ENCODE results near the gene PRPSAP1. TPM values are rescaled to one million over a fixed set of nuclear protein-coding genes. Genes with fewer than 3 reads are reported as not detected.

The PRPSAP1 gene
- total RNA-seq, 1 experiment from 2014 or later: 99.6 TPM

- Histone ChIP-seq H3K9me3 (ENCODE audit: control insufficient read depth, insufficient read depth, low read depth, low read length) (no peaks in the 10 kb centered on the region), H3K36me3 (ENCODE audit: control insufficient read depth, insufficient read depth, low read length) (no peaks in the 10 kb centered on the region), H3K4me1 (ENCODE audit: control insufficient read depth, insufficient read depth, low read length) (peaks cover 5% of the 10 kb centered on the region; the same call in 1 of the 2 replicates), H3K27me3 (ENCODE audit: control insufficient read depth, insufficient read depth, low read length) (no peaks in the 10 kb centered on the region), H3K27ac (ENCODE audit: low read length) (no peak overlapping the region), H3K4me3 (ENCODE audit: low read depth in 2 of 2, low read length in 2 of 2) (no peak overlapping the region)
- intact Hi-C loops (cut with micrococcal nuclease; ENCODE audit: unreplicated experiment) (loop anchor here (2.0 kb wide), 1 partner anchor 159 kb away; no protein-coding TSS in a partner anchor), in situ Hi-C loops (cut with HindIII; ENCODE audit: low pct_unique_long_range_greater_than_20kb, low sequenced_read_pairs) (no loop called here)
- ChIA-PET CTCF (interaction anchor here (0.6 to 3.7 kb wide), 28 partner anchors 10 to 265 kb away, joined by 3 to 63 read pairs (median 5); partner anchors contain the start of gene UBALD2), POLR2A (interaction anchor here (0.5 kb wide), 1 partner anchor 76 kb away, joined by 8 read pairs; no protein-coding TSS in a partner anchor)
- BruUV-seq (replicated peaks): no TSS peak
- ATAC-seq (peak; percentile 37), DNase-seq (ENCODE audit: low read depth, low spot score) (no peak)
- TF ChIP-seq CTCF (IDR thresholded peaks at IDR 0.05) (no peak), TCF7L2 (IDR thresholded peaks at IDR 0.05; ENCODE audit: low read depth, low read length) (no peak), SIN3A (IDR thresholded peaks at IDR 0.05; ENCODE audit: borderline replicate concordance, insufficient read depth, low read depth, low read length) (no peak), REST (IDR thresholded peaks at IDR 0.05; ENCODE audit: insufficient read depth in 1 of 2, low read depth in 2 of 2, low read length in 1 of 2) (no peak), POLR2AphosphoS5 (IDR thresholded peaks at IDR 0.05; ENCODE audit: low read depth, low read length) (no peak)
These were observed 73.9 kb downstream of the PRPSAP1 start for GRCh38 chr17:76279742-76280287.

- in situ Hi-C loops (cut with HindIII; ENCODE audit: low pct_unique_long_range_greater_than_20kb, low sequenced_read_pairs) (no loop called here), intact Hi-C loops (cut with micrococcal nuclease; ENCODE audit: unreplicated experiment) (loop anchor here (2.0 kb wide), 1 partner anchor 158 kb away; no protein-coding TSS in a partner anchor)
- ATAC-seq (peak; percentile 94), DNase-seq (ENCODE audit: low read depth, low spot score) (no peak)
- Histone ChIP-seq H3K27ac (ENCODE audit: low read length) (no peak overlapping the region), H3K36me3 (ENCODE audit: control insufficient read depth, insufficient read depth, low read length) (no peaks in the 10 kb centered on the region), H3K9me3 (ENCODE audit: control insufficient read depth, insufficient read depth, low read depth, low read length) (no peaks in the 10 kb centered on the region), H3K4me3 (ENCODE audit: low read depth in 2 of 2, low read length in 2 of 2) (no peak overlapping the region), H3K4me1 (ENCODE audit: control insufficient read depth, insufficient read depth, low read length) (peaks cover 11% of the 10 kb centered on the region), H3K27me3 (ENCODE audit: control insufficient read depth, insufficient read depth, low read length) (no peaks in the 10 kb centered on the region)
- CTCF ChIA-PET: interaction anchor here (0.6 to 3.7 kb wide), 27 partner anchors 11 to 265 kb away, joined by 3 to 63 read pairs (median 5); partner anchors contain the start of gene UBALD2
- TF ChIP-seq TCF7L2 (IDR thresholded peaks at IDR 0.05; ENCODE audit: low read depth, low read length) (no peak), POLR2AphosphoS5 (IDR thresholded peaks at IDR 0.05; ENCODE audit: low read depth, low read length) (peak; percentile 34; the same call in 1 of the 2 replicates), CTCF (IDR thresholded peaks at IDR 0.05) (peak; percentile 99), REST (IDR thresholded peaks at IDR 0.05; ENCODE audit: insufficient read depth in 1 of 2, low read depth in 2 of 2, low read length in 1 of 2) (peak in 1 of 2 experiments; percentile 49; a peak in 1 of 4 replicates)
- BruUV-seq (replicated peaks): no TSS peak
- POLR2A ChIA-PET: interaction anchor here (0.5 to 0.7 kb wide), 3 partner anchors 76 to 291 kb away, joined by 3 to 8 read pairs (median 5); no protein-coding TSS in a partner anchor
These were observed 74.6 kb downstream of the PRPSAP1 start for GRCh38 chr17:76278952-76279741.
